Retinal pigment epithelial cell (primary cell): ENCODE measurements around the gene CRELD2.

Source experiments
- DNase-seq: peaks from one replicate; pipeline ENCODE4 v3.0.0-alpha.2; 2010; ENCODE audit warnings: low read depth
- H3K4me3 ChIP-seq: 2 replicates; pipeline ENCODE4 v1.5.1; 2011; ENCODE audit warnings: mild to moderate bottlenecking, low read length, control low read depth, moderate library complexity
- CTCF ChIP-seq: conservative IDR thresholded peaks from 2 replicates; pipeline ENCODE4 v1.5.1; 2011; ENCODE audit warnings: low read depth, low read length, control low read depth, inconsistent platforms

CRELD2 gene

GRCh38 chr22:49884075-49884474 is 34.4 kb upstream of the CRELD2 start:
- no peak overlapping the region for H3K4me3 ChIP-seq
- DNase-seq, result no peak
- TF ChIP-seq CTCF, result no peak

GRCh38 chr22:49884503-49885260 is 33.8 kb upstream of the CRELD2 start:
- no peak overlapping the region for H3K4me3 ChIP-seq
- DNase-seq, result no peak
- TF ChIP-seq CTCF, result no peak

- no peak for TF ChIP-seq CTCF
- DNase-seq, result no peak
- H3K4me3 ChIP-seq, result no peak overlapping the region
These were observed 33.2 kb upstream of the CRELD2 start for GRCh38 chr22:49885281-49885680.

GRCh38 chr22:49885881-49886280 is 32.6 kb upstream of the CRELD2 start:
- no peak for TF ChIP-seq CTCF
- DNase-seq, result no peak
- H3K4me3 ChIP-seq, result no peak overlapping the region

GRCh38 chr22:49886346-49887063 is 31.9 kb upstream of the CRELD2 start:
- DNase-seq, result no peak

GRCh38 chr22:49887064-49887451 is 31.4 kb upstream of the CRELD2 start:
- no peak overlapping the region for H3K4me3 ChIP-seq
- TF ChIP-seq CTCF, result no peak
- DNase-seq, result no peak

More at GRCh38 chr22:49886346-49887063, 31.9 kb upstream of the CRELD2 start:
- TF ChIP-seq CTCF, result no peak
- no peak overlapping the region for H3K4me3 ChIP-seq

- DNase-seq, result no peak
- no peak for TF ChIP-seq CTCF
- no peak overlapping the region for H3K4me3 ChIP-seq
These were observed 30.7 kb upstream of the CRELD2 start for GRCh38 chr22:49887702-49888101.
